Adipose tissue (tissue), 3 donors: ENCODE data around the gene MCC. TPM values are rescaled to one million over a fixed set of nuclear protein-coding genes. Genes with fewer than 3 reads are reported as not detected.

Experiments used
- H3K27ac ChIP-seq: one replicate; pipeline ENCODE4 v1.5.1; 2013; ENCODE audit warnings: low read depth, low read length
- WGBS, 3 donors: extraction: QIAGEN DNeasy Blood & Tissue Kit; methylation state at CpG; one replicate each; pipeline ENCODE4 v1.1.7; 2013; 5-methylcytosine and 5-hydroxymethylcytosine counted together
- polyA plus RNA-seq, 3 donors: library from polyadenylated mRNA; stranded (reverse); fragments of 200-250 nt; gene quantifications; one replicate each; pipeline ENCODE4 v1.2.3, GENCODE V29; 2013
- donor health status: healthy with polysubstance abuse.
- donor health status: Bipolar disorder and iron deficiency.
- donor health status: healthy.

Gene MCC
- polyA plus RNA-seq, 3 donors = 2.2 to 8.0 (median 8.0) TPM

DNA sequence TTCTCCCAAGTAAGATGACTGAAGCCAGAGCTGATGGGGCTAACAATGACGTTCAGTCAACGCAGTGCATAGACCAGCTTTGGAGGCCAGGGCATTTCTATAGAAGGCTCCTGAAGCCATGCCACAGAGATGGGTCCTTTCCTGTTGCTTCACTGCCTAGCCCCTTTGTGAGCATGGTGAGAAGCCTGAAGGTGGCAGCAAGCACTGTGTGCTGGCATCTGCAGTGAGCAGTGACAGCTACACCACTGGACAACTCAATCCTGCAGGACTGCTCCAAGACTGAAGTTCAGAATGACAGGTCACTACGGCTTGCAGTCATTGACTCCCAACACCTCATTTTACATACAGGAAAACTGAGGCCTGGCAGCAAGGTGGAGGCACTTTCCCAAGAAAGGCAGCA lies 282.4 kb downstream of the MCC start:
- no peak overlapping the region for H3K27ac ChIP-seq
- 85 to 90% (median 86%) methylated on average over 3 of the region's 3 CpGs for WGBS, 3 donors

GRCh38 chr5:113205323-113205722 lies 282.9 kb downstream of the MCC start:
- no peak overlapping the region for H3K27ac ChIP-seq
- WGBS, 3 donors = 40 to 59% (median 42%) methylated on average over 1 of the region's 1 CpG

DNA sequence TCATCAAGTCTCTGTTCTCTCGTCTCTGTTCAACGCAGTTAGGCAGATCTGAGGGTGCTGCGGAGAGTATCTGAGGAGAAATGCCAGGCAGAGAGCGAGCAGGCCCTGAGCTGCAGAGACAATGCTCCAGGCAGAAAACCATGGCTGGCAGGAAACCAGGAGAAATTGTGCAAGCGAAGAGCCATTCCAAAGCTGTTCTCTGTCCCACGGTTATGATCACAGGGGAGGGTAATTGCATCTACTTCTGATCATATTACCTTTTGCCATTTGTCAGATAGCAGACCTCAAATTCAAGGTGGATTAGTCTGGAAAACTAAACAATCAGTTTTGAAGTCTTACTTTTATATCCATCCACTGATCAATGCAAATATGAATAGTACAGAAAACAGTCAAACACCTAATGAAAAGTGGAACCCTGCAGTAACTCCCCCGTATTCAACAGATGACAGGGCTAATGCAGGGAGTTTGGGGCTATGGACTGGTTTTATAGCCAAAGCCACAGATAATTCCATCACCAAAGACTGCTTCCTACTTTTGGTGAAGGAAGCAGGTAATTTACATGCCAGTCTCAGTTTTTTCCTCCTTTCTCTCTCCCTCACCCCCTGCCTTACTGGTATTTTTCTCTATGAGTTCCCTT lies 283.6 kb downstream of the MCC start:
- H3K27ac ChIP-seq = no peak overlapping the region
- 71 to 82% (median 77%) methylated on average over 7 of the region's 7 CpGs for WGBS, 3 donors

GRCh38 chr5:113203916-113204315 lies 284.3 kb downstream of the MCC start:
- no peak overlapping the region for H3K27ac ChIP-seq

GRCh38 chr5:113202746-113203716 lies 285.2 kb downstream of the MCC start:
- H3K27ac ChIP-seq = no peak overlapping the region
- WGBS, 3 donors = 49 to 78% (median 76%) methylated on average over 27 of the region's 27 CpGs

More at GRCh38 chr5:113203916-113204315, 284.3 kb downstream of the MCC start:
- 92 to 94% (median 94%) methylated on average over 7 of the region's 7 CpGs for WGBS, 3 donors

- no peak overlapping the region for H3K27ac ChIP-seq
- 90 to 95% (median 92%) methylated on average over 8 of the region's 8 CpGs for WGBS, 3 donors
Observed at GRCh38 chr5:113202287-113202686, 286.0 kb downstream of the MCC start.

GRCh38 chr5:113201715-113202114 lies 286.5 kb downstream of the MCC start:
- 65 to 72% (median 67%) methylated on average over 5 of the region's 5 CpGs for WGBS, 3 donors
- H3K27ac ChIP-seq = no peak overlapping the region

- H3K27ac ChIP-seq = no peak overlapping the region
- WGBS, 3 donors = 70 to 82% (median 80%) methylated on average over 5 of the region's 5 CpGs
Observed at GRCh38 chr5:113199122-113199905, 288.9 kb downstream of the MCC start.

DNA sequence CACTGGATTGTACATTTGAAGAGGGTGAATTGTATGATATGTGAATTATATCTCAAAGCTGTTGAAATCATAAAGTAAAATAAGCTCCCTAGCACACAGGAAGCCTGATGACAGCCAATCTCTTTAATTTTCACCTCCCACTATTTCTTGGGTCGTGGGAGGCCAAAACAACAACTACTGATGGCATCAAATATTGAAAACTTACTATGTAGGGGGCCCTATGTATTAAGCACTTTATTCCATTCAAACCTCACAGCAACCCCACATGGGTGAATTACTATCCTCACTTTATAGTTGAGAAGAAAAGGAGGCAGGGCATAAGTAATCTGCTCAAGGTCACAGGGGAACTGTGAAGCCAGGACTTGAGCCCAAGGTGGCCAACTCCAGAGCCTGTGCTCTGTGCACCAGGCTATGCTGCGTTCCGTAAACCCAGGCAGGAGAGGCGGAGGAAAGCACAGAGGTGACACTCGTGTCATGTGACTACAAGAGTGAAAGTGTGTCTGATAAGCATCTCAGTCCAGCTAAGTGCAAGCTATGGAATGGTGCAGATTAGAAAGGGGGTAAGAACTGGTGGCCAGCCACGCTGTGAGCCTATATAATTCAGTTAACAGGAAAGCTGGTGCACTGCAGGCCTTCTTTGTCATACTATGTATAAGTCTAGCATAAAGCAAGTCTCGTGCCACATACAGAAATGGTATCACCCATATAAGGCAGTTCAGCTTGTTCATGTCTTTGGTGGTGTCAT lies 290.6 kb downstream of the MCC start:
- H3K27ac ChIP-seq = no peak overlapping the region
- 69 to 90% (median 86%) methylated on average over 7 of the region's 7 CpGs for WGBS, 3 donors

GRCh38 chr5:113195771-113196170 lies 292.5 kb downstream of the MCC start:
- no peak overlapping the region for H3K27ac ChIP-seq
- 82 to 86% (median 85%) methylated on average over 4 of the region's 4 CpGs for WGBS, 3 donors

GRCh38 chr5:113195251-113195650 lies 293.0 kb downstream of the MCC start:
- WGBS, 3 donors = 91 to 95% (median 93%) methylated on average over 3 of the region's 3 CpGs
- H3K27ac ChIP-seq = no peak overlapping the region

- WGBS, 3 donors = 70 to 86% (median 75%) methylated on average over 5 of the region's 5 CpGs
- no peak overlapping the region for H3K27ac ChIP-seq
Observed at GRCh38 chr5:113194591-113194990, 293.7 kb downstream of the MCC start.

- H3K27ac ChIP-seq = no peak overlapping the region
- 82 to 92% (median 88%) methylated on average over 6 of the region's 6 CpGs for WGBS, 3 donors
Observed at GRCh38 chr5:113194125-113194524, 294.1 kb downstream of the MCC start.

DNA sequence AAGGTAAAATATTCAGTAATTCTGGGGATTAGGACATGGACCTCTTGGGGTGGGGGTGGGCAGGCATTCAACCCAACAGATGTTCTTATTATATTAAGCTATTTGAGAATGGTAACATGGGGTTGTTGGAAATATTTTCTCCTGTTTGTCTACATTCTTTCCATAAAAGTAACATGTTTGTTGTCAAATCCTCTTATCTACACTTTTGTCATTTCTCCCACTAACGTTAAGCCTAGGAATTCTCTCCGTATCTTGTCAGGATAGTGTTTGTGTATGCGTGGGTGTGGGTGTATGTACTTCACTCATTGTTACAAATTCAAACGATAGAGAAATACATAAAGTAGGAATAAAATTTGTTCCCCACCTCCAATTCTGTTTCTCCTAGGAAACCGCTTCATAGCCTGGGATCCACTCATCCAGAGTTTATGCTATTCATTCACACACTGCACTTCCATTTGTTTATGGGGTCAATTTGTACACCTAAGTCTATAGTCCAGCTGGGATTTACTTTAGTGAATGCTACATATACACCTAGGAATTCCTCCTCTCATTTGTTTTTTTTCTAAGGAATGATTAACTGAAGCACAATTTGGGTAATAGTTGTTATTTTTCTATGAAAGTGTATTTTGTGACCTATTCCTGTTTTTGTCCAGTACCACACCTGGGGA lies 294.8 kb downstream of the MCC start:
- WGBS, 3 donors = 81 to 92% (median 91%) methylated on average over 5 of the region's 5 CpGs
- no peak overlapping the region for H3K27ac ChIP-seq

DNA sequence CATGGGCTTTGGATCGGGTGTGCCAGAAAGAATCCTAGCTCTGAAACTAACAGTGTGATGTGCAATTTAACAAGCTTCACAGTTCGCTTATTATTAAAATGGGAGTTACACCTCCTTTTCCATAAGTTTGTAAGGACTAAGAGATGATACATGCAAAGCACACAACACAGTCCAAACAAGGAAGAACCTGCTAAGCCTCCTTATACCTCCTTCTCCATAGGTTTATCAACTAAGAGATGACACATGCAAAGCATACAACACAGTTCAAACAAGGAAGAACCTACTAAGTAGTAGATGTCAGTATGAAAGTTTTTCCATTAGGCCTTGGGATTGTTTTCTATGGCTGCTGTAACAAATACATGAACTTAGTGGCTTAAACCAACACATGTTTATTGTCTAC lies 295.7 kb downstream of the MCC start:
- 93 to 97% (median 97%) methylated on average over 2 of the region's 2 CpGs for WGBS, 3 donors
- no peak overlapping the region for H3K27ac ChIP-seq

GRCh38 chr5:113190347-113190746 lies 297.9 kb downstream of the MCC start:
- WGBS, 3 donors = 89 to 96% (median 91%) methylated on average over 5 of the region's 5 CpGs
- H3K27ac ChIP-seq = no peak overlapping the region

- 84 to 98% (median 96%) methylated on average over 3 of the region's 3 CpGs for WGBS, 3 donors
- H3K27ac ChIP-seq = no peak overlapping the region
Observed at GRCh38 chr5:113189291-113189690, 299.0 kb downstream of the MCC start.

- no peak overlapping the region for H3K27ac ChIP-seq
Observed at GRCh38 chr5:113188436-113188835, 299.8 kb downstream of the MCC start.
